Endothelial cell of umbilical vein (primary cell): ENCODE measurements around the gene CYP27A1. TPM values are rescaled to one million over a fixed set of nuclear protein-coding genes. Genes with fewer than 3 reads are reported as not detected.

Experiments used
- BruUV-seq: library from RNA; stranded (reverse); fragments of 400-500 nt; replicated peaks from 2 replicates; lab custom pipeline; 2021; lab: Mats Ljungman, UMichigan
- CTCF ChIA-PET: fragments of 300-600, 350-600 bp; sonication (Branson Sonifier 250); formaldehyde crosslinking; loops from one replicate; lab custom pipeline; 2021; ENCODE audit warnings: antibody characterized with exemption, inconsistent platforms; lab: Charles Lee
- POLR2A ChIA-PET: fragments of 300-600, 350-600 bp; sonication (Branson Sonifier 250); formaldehyde crosslinking; loops from one replicate; lab custom pipeline; 2021; ENCODE audit warnings: antibody characterized with exemption, inconsistent platforms; lab: Charles Lee
- DNase-seq: peaks from one replicate; pipeline ENCODE4 v3.0.0-alpha.2; 2011; ENCODE audit warnings: low read depth, low spot score
- FAIRE-seq: peaks from 2 replicates; lab custom pipeline; 2011; peaks lifted over from hg19 to GRCh38; lab: Jason Lieb, UNC
- H2AFZ ChIP-seq: 2 replicates; pipeline ENCODE4 v1.6.0; 2012; ENCODE audit warnings: low read depth, low read length, control low read depth, inconsistent platforms
- H3K27ac ChIP-seq: 2 replicates; pipeline ENCODE4 v1.5.1; 2011; ENCODE audit warnings: low read depth, mild to moderate bottlenecking, control low read depth, low read length, moderate library complexity; ENCODE audit not compliant: insufficient read depth
- H3K27me3 ChIP-seq, 2 experiments: 2 replicates each; pipeline versions ENCODE4 v1.6.0 to v1.6.1; 2011; ENCODE audit warnings: low read length in 2 of 2, mixed read lengths in 1 of 2; ENCODE audit not compliant: control insufficient read depth in 2 of 2, insufficient read depth in 2 of 2
- H3K36me3 ChIP-seq, 2 experiments: 2 replicates in 1 of 2; 3 replicates in 1 of 2; pipeline ENCODE4 v1.5.1; 2011; ENCODE audit warnings: low read length in 2 of 2, mild to moderate bottlenecking in 1 of 2, moderate library complexity in 1 of 2; ENCODE audit not compliant: control insufficient read depth in 2 of 2, insufficient read depth in 2 of 2; ENCODE audit errors: extremely low read depth in 1 of 2
- H3K4me1 ChIP-seq: 3 replicates; pipeline ENCODE4 v1.5.1; 2011; ENCODE audit warnings: mild to moderate bottlenecking, low read length; ENCODE audit not compliant: control insufficient read depth, insufficient read depth; ENCODE audit errors: extremely low read depth
- H3K4me2 ChIP-seq: 2 replicates; pipeline ENCODE4 v1.6.1; 2011; ENCODE audit warnings: low read length, control low read depth, mixed read lengths; ENCODE audit not compliant: insufficient read depth
- H3K4me3 ChIP-seq, 3 experiments: fragments of 200-600 bp in 1 of 3; sonication (generic), shearing (Covaris generic) in 1 of 3; replicated peaks in 1 of 3; 2 replicates each; pipeline ENCODE4 v1.5.1; 2011 to 2016; ENCODE audit warnings: control low read depth in 3 of 3, low read length in 3 of 3, mild to moderate bottlenecking in 2 of 3, inconsistent platforms in 1 of 3, low read depth in 1 of 3, moderate library complexity in 1 of 3; ENCODE audit not compliant: insufficient read depth in 1 of 3
- H3K79me2 ChIP-seq: 2 replicates; pipeline ENCODE4 v1.6.0; 2012; ENCODE audit warnings: low read length, inconsistent platforms; ENCODE audit not compliant: control insufficient read depth, insufficient read depth
- H3K9ac ChIP-seq: replicated peaks from 2 replicates; pipeline ENCODE3; 2011; ENCODE audit warnings: low read length, control low read depth; ENCODE audit not compliant: insufficient read depth; ENCODE audit errors: extremely low read depth
- H3K9me1 ChIP-seq: replicated peaks from 3 replicates; pipeline ENCODE4 v1.6.0; 2011; ENCODE audit warnings: mild to moderate bottlenecking, low read length; ENCODE audit not compliant: control insufficient read depth, insufficient read depth; ENCODE audit errors: extremely low read depth
- H3K9me3 ChIP-seq: replicated peaks from 2 replicates; pipeline ENCODE4 v1.5.1; 2012; ENCODE audit warnings: low read length, inconsistent platforms; ENCODE audit not compliant: control insufficient read depth, insufficient read depth
- H4K20me1 ChIP-seq: replicated peaks from 2 replicates; pipeline ENCODE3; 2011; ENCODE audit warnings: mild to moderate bottlenecking, low read length; ENCODE audit not compliant: control insufficient read depth, insufficient read depth; ENCODE audit errors: extremely low read depth
- CTCF ChIP-seq, 2 donors: IDR thresholded peaks; 1 replicate in 1 of 2; 2 replicates in 1 of 2; pipeline ENCODE4 v1.5.1; 2011; ENCODE audit warnings: low read length in 2 of 2, mild to moderate bottlenecking in 2 of 2, moderate library complexity in 2 of 2, control low read depth in 1 of 2, inconsistent platforms in 1 of 2, low read depth in 1 of 2; ENCODE audit not compliant: insufficient read depth in 1 of 2; ENCODE audit errors: extremely low read depth in 1 of 2
- EZH2 ChIP-seq: IDR thresholded peaks from 2 replicates; pipeline ENCODE4 v1.6.1; 2012; ENCODE audit warnings: borderline replicate concordance, low read depth, mild to moderate bottlenecking, moderate library complexity, low read length, inconsistent platforms; ENCODE audit not compliant: severe bottlenecking
- FOS ChIP-seq: IDR thresholded peaks from 2 replicates; pipeline ENCODE4 v1.6.1; 2011; ENCODE audit warnings: mild to moderate bottlenecking, low read length, moderate library complexity, borderline replicate concordance; ENCODE audit not compliant: insufficient read depth
- GATA2 ChIP-seq: IDR thresholded peaks from 2 replicates; pipeline ENCODE4 v1.7.0; 2011; ENCODE audit warnings: low read depth, mild to moderate bottlenecking, moderate library complexity, mixed read lengths, low read length; ENCODE audit not compliant: insufficient read length, insufficient read depth
- JUN ChIP-seq: IDR thresholded peaks from 2 replicates; pipeline ENCODE4 v1.6.1; 2011; ENCODE audit warnings: borderline replicate concordance, low read depth; ENCODE audit not compliant: insufficient read length, insufficient read depth
- MAX ChIP-seq: IDR thresholded peaks from 2 replicates; pipeline ENCODE4 v1.6.1; 2011; ENCODE audit not compliant: insufficient read depth, insufficient read length
- MYC ChIP-seq: IDR thresholded peaks from one replicate; pipeline ENCODE4 v1.6.1; 2011; ENCODE audit warnings: mild to moderate bottlenecking, low read depth, low read length
- POLR2A ChIP-seq: IDR thresholded peaks from 2 replicates; pipeline ENCODE4 v1.6.1; 2012; ENCODE audit warnings: low read depth, mild to moderate bottlenecking, control low read depth, low read length
- POLR2AphosphoS5 ChIP-seq: IDR thresholded peaks from 2 replicates; pipeline ENCODE4 v1.6.1; 2012; ENCODE audit warnings: low read depth, mild to moderate bottlenecking, control low read depth, low read length, moderate library complexity; ENCODE audit not compliant: insufficient read depth
- dilution Hi-C: fragments of 300-500 bp; cut with MboI; formaldehyde crosslinking; loops from one replicate; pipeline ENCODE4 v1.15.0; 2019; ENCODE audit warnings: low sequenced_read_pairs; ENCODE audit not compliant: extremely low pct_ligation_motif_present
- intact Hi-C: fragments of 100-400 bp; cut with micrococcal nuclease; formaldehyde crosslinking; loops from one replicate; pipeline ENCODE4 v1.10.0; 2022
- polyA plus RNA-seq, 4 experiments: library from polyadenylated mRNA; depleted of rRNA in 3 of 4; stranded (reverse) in 3 of 4; unstranded in 1 of 4; fragments of >200 nt; gene quantifications; 2 replicates each; pipeline versions ENCODE4 v1.2.1 to v1.2.3, GENCODE V29; 2011 to 2012; ENCODE audit warnings: missing spikeins in 1 of 4
- total RNA-seq: library from RNA; stranded (reverse); gene quantifications from 2 replicates; pipeline ENCODE4 v1.2.3, GENCODE V29; 2021

Gene CYP27A1
- total and polyA plus RNA-seq, 2 donors (not counting 3 experiments of a cell fraction or from before 2014, with no cell fraction given) = 15.1 to 34.9 TPM

- Histone ChIP-seq H3K36me3 (no peaks in the 10 kb centered on the region), H3K79me2 (no peaks in the 10 kb centered on the region), H3K4me1 (no peaks in the 10 kb centered on the region), H3K4me3 (no peak overlapping the region), H4K20me1 (no peaks in the 10 kb centered on the region), H3K9ac (no peak overlapping the region), H3K9me3 (no peaks in the 10 kb centered on the region), H3K4me2 (no peak overlapping the region), H3K27ac (no peak overlapping the region), H3K27me3 (peaks cover 27 to 30% of the 10 kb centered on the region in 2 experiments), H2AFZ (no peak overlapping the region), H3K9me1 (no peaks in the 10 kb centered on the region)
- POLR2A ChIA-PET = no interaction called here
- FAIRE-seq = no peak
- no peak for DNase-seq
- CTCF ChIA-PET = interaction anchor here (0.7 to 4.6 kb wide), 12 partner anchors 24 to 223 kb away, joined by 3 to 99 read pairs (median 4); partner anchors contain the start of genes BCS1L and ZNF142
- BruUV-seq = no TSS peak
- dilution Hi-C loops (no loop called here), intact Hi-C loops (loop anchor here (5.0 kb wide), 2 partner anchors 132 to 307 kb away; no protein-coding TSS in a partner anchor)
- TF ChIP-seq MYC (no peak), MAX (no peak), FOS (no peak), GATA2 (no peak), EZH2 (no peak), POLR2AphosphoS5 (no peak), JUN (no peak), POLR2A (no peak), CTCF (IDR thresholded peaks at IDR 0.05; ENCODE audit: extremely low read depth in 1 of 2, insufficient read depth in 1 of 2, low read depth in 1 of 2, low read length in 2 of 2) (no peak)
Observed at GRCh38 chr2:218850796-218851195, 68.8 kb downstream of the CYP27A1 start.
